GM12892 (cell line): ENCODE measurements around the gene CFAP97.
A peak's percentile ranks its signal among the peaks of the same experiment; 100 is the strongest.
"Not testable (repeated sequence)": the region's sequence is repeated elsewhere in the genome, so short reads cannot be mapped to it uniquely, and the experiment has no call there.

Experiments used
- DNase-seq: peaks from one replicate; pipeline ENCODE4 v3.0.0; 2011; ENCODE audit not compliant: insufficient read length
- FAIRE-seq: peaks from 2 replicates; lab custom pipeline; 2011; peaks lifted over from hg19 to GRCh38; lab: Jason Lieb, UNC
- POLR2A ChIP-seq: IDR thresholded peaks from 2 replicates; pipeline ENCODE4 v1.6.1; 2011; ENCODE audit warnings: low read depth, low read length, control low read depth
- POLR2AphosphoS5 ChIP-seq: IDR thresholded peaks from 2 replicates; pipeline ENCODE4 v1.6.1; 2011; ENCODE audit warnings: low read depth, low read length, control low read depth
- TAF1 ChIP-seq: IDR thresholded peaks from 2 replicates; pipeline ENCODE4 v1.6.1; 2011; ENCODE audit warnings: low read depth, mild to moderate bottlenecking, control low read depth, low read length, borderline replicate concordance

Gene CFAP97

DNA sequence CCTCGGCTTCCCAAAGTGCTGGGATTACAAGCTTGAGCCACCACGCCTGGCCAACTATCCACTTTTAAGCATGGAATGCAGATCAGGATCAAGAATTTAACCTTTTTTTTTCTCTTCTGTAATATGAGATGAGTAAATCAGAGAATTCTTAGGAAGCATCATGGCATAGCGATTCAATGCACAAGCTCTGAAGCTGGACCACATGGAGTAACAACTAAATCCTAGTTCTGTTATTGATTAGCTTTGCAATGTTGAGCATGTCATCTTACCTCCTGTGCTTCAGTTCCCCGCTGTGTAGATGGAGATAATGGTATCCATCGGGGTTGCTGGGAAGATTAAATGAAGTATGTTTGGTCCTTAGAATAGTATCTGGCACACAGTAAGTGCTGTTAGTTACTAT, 3.7 kb upstream of the CFAP97 start:
- no peak for TF ChIP-seq POLR2AphosphoS5
- no peak for TF ChIP-seq TAF1
- TF ChIP-seq POLR2A, result no peak
- FAIRE-seq (no peak), DNase-seq (no peak)

DNA sequence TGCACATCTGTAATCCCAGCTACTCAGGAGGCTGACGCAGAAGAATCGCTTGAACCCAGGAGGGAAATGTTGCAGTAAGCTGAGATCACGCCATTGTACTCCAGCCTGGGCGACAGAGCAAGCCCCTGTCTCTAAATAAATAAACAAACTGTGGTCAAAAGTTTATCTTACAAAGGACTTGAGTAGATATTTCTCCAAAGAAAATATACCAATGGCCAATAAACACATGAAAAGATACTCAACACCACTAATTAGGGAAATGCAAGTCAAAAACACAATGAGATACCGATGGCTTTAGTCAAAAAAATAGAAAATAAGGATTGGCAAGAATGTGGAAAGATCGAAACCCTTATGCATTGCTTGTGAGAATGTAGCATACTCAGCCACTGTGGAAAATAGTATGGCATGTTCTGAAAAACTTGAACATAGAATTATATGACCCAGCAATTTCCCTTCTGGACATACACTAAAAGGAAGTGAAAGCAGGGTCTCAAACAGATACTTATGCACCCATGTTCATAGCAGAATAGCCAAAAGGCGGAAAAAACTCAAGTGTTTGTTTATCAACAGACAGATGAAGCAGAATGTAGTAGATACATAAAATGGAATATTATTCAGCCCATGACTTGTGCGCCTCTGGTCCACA, 2.0 kb upstream of the CFAP97 start:
- no peak for DNase-seq
- TF ChIP-seq POLR2A (no peak), TAF1 (no peak), POLR2AphosphoS5 (no peak)
- FAIRE-seq, result peak; percentile 75

DNA sequence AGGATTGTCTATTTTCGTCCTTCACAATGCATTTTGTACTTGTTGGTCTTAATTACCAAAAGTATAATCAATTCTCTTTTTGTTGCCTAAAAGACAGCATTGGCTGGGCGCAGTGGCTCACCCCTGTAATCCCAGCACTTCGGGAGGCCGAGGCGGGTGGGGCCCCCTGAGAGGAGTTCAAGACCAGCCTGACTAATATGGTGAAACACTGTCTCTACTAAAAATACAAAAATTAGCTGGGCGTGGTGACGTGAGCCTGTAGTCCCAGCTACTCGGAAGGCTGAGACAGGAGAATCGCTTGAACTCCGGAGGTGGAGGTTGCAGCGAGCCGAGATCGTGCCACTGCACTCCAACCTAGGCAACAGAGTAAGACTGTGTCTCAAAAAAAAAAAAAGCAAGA, 1.3 kb upstream of the CFAP97 start:
- FAIRE-seq, DNase-seq: not testable (repeated sequence)

DNA sequence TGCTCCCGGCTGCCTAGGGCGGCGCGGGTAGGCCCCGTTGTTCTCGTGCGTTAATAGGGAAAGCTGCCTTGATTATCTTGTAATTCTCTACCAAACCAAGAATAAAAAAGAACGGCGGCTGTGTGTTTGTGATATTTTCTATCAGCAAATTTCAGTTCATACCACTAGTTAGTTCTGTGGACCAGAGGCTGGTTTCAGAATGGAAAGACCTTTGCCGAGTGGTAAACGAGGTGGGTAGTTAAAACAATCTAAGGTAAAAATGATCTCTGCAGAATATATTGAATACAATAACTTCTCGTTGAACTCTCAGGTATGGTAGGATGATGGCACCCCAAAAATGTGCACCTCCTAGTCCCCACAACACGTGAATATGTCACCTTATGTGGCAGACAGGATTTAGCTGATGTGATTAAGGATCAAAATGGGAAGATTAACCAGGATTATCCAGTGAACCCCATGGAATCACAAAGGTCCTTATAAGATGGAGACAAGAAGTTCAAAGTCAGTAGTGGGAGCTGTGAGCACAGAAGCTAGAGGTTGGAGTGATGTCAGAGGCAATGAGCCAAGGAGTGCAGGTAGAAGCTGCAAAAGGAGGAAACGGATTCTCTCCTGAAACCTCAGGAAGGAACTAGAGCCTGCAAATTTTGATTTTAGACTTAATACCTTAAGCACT, 574 bp upstream of the CFAP97 start:
- FAIRE-seq, result no peak
- DNase-seq, result no peak
- no peak for TF ChIP-seq POLR2AphosphoS5
- TF ChIP-seq TAF1, result no peak
- TF ChIP-seq POLR2A, result no peak

DNA sequence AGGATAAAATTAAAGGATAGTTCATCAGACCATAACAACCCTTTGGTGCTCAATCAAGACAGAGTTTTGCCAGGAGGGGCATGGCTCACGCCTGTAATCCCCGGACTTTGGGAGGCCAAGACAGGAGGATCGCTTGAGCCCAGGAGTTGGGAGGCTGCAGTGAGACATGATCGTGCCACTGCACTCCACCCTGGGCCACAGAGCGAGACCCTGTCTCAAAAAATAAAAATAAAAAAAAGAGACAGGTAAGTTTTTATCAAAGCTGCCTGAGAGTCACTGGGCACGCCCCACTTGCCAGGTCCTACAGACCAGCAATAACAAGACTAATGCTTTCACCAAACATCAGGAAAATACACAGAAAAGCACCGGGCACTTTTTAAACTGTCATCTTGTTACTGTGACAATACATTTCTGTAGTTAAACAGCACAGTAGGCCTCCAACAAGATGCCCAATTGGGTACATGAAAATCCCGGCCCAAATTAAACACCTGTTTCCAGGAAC, 765 bp downstream of the CFAP97 start:
- FAIRE-seq (peak; percentile 62), DNase-seq (no peak)
- no peak for TF ChIP-seq TAF1

DNA sequence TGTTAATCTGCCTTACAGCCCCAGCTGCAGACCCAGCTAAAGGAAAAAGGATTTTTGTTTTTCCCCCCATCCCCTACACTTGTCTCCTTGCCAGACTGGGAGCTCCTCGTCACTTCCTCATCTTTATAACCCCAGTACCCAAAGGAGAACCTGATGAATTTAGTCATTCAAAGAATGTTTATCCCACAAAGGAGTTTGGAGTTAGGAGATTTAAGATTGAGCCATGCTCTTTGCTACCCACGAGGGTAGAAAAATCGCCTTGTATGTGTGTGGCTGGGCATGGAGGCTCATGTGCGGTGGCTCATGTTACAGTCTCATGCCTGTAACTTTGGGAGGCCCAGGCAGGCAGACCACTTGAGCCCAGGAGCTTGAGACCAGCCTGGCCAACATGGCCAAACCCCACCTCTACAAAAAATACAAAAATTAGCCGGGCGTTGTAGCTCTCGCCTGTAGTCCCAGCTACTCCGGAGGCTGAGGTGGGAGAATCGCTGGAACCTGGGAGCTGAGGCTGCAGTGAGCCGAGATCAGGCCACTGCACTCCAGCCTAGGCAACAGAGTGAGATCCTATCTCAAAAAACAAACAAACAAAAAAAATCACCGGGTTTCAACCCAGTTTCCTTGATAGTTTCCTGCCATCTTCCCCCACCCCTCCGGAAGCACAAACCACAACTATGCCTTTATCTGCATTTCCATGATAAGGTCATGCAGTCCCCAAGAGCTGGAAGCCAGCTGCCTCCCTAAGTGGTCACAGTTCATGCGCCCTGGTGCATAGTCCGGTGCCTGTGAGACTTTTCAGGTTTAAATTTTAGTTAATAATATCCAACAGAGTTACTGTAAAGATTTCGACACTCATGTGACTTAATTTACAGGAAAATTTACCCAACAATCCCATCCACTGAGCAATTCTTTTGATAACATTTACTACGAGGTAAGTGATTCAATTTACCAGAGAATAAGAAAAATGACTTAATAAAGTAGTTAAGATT, 1.5 kb downstream of the CFAP97 start:
- 0 out of 2 replicates have a peak, but pooled peaks have one; percentile 8 for TF ChIP-seq POLR2A
- TF ChIP-seq TAF1, result no peak
- DNase-seq (no peak), FAIRE-seq (peak; percentile 74)

DNA sequence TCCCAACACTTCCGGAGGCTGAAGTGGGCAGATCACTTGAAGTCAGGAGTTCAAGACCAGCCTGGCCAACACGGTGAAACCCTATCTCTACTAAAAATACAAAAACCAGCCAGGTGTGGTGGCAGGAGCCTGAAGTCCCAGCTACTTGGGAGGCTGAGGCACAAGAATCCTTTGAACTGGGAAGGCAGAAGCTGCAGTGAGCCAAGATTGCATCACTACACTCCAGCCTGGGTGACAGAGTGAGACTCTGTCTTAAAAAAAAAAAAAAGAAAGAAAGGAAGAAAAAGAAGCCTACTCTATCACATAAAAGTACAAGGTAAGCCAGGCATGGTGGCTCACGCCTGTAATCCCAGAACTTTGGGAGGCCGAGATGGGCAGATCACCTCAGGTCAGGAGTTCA, 5.6 kb downstream of the CFAP97 start:
- DNase-seq, FAIRE-seq: not testable (repeated sequence)

DNA sequence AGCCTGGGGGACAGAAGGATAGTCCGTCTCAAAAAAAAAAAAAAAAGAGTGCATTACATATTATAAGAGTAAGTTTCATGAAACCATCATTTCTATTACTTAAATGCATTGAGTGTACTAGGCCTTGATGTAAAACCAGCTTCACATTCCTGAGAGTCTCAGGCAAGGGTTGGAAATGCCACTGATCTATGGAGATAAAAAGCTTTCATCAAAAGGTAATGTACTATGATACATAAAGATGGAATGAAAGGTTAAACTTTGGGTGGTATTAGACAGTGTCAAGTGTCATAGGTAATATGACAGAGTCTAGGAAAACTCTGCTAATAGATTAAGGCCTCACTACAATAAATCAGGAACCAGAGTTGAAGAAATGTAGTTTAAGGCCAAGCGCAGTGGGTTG, 7.4 kb downstream of the CFAP97 start:
- TF ChIP-seq POLR2A (no peak), POLR2AphosphoS5 (no peak), TAF1 (no peak)
- no peak for DNase-seq
- FAIRE-seq, result no peak

DNA sequence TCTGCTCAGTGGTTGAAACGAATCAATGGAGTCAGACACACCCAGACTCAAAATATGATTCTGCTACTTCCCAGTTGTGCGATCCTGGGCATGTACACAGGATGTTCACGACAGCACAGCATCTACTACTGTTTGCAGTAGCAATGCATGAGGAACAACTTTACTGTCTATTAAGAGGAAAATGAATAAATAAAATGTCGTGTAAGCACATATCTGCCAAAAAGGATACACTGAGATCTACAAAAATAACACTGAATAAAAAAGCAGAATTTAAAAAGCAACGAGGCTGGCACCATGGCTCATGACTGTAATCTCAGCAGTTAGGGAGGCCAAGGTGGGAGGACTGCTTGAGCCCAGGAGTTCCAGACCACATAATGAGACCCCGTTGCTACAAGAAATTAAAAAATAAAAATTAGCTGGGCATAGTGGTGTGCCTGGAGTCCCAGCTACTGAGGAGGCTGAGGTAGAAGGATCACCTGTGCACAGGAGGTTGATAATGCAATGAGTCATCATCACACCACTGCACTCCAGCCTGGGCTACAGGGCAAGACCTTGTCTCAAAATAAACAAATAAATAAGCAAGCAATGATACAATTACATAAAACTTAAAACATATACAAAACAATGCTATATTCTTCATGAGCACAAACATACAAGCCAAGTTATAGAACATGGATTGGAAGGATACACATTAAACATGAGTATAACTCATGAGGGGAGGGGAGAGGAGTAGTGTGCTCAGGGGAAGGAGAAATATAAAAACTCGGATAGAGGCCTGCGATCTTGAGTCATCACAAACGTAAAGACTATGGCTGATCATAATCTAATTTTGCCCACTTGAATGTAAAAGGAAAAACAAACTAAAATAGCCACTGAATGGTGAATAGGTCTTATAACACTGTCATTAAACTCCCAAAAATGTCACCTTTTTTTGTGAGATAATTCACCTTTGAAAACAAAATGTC, 8.6 kb downstream of the CFAP97 start:
- TF ChIP-seq TAF1 (no peak), POLR2AphosphoS5 (no peak), POLR2A (no peak)
- no peak for FAIRE-seq
- no peak for DNase-seq

DNA sequence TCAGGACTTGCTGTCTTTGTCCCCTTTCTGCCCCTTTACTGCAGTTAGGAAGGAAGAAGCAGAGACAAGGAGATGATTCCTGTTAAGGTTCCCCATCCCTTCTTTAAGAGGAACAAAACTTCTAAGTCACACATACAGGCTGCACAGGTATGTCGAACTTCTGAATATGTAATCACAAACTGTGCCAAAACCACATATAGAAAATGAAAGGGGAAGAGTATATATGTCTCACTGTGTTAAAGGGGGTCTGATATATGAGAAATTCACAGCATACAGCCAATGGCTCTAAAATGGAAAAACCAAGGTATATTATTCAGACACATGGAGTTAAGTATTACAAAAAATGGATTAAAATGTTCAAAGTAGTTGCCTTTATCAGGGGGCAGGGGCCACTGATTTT, 11.7 kb downstream of the CFAP97 start:
- DNase-seq (no peak), FAIRE-seq (peak; percentile 81)
- no peak for TF ChIP-seq POLR2A
- TF ChIP-seq TAF1, result no peak
- no peak for TF ChIP-seq POLR2AphosphoS5
